GM15510 (cell line): ENCODE data around the gene RNF213.

Experiments used
- POLR2A ChIP-seq: IDR thresholded peaks from 3 replicates; pipeline ENCODE4 v1.6.1; 2011; ENCODE audit warnings: borderline replicate concordance; ENCODE audit not compliant: insufficient read length; ENCODE audit errors: extremely low read depth

The RNF213 gene

GRCh38 chr17:80432961-80433550 is 172.4 kb downstream of the RNF213 start:
- no peak for TF ChIP-seq POLR2A

GRCh38 chr17:80433916-80434666 is 173.4 kb downstream of the RNF213 start:
- no peak for TF ChIP-seq POLR2A

- TF ChIP-seq POLR2A = no peak
Measured at GRCh38 chr17:80437532-80437931, 176.9 kb downstream of the RNF213 start.

GRCh38 chr17:80438806-80439205 is 178.2 kb downstream of the RNF213 start:
- TF ChIP-seq POLR2A = no peak

GRCh38 chr17:80439499-80439898 is 178.8 kb downstream of the RNF213 start:
- TF ChIP-seq POLR2A = no peak

GRCh38 chr17:80441133-80441578 is 180.5 kb downstream of the RNF213 start:
- TF ChIP-seq POLR2A = no peak

- no peak for TF ChIP-seq POLR2A
Measured at GRCh38 chr17:80441598-80442322, 181.1 kb downstream of the RNF213 start.

- no peak for TF ChIP-seq POLR2A
Measured at GRCh38 chr17:80442323-80442659, 181.6 kb downstream of the RNF213 start.

GRCh38 chr17:80442764-80443163 is 182.1 kb downstream of the RNF213 start:
- no peak for TF ChIP-seq POLR2A

- TF ChIP-seq POLR2A = no peak
Measured at GRCh38 chr17:80443498-80443897, 182.8 kb downstream of the RNF213 start.

GRCh38 chr17:80443916-80444643 is 183.4 kb downstream of the RNF213 start:
- TF ChIP-seq POLR2A = no peak

GRCh38 chr17:80444644-80444979 is 184.0 kb downstream of the RNF213 start:
- TF ChIP-seq POLR2A = no peak

GRCh38 chr17:80445007-80445725 is 184.5 kb downstream of the RNF213 start:
- TF ChIP-seq POLR2A = no peak

GRCh38 chr17:80445726-80446110 is 185.1 kb downstream of the RNF213 start:
- TF ChIP-seq POLR2A = no peak

- TF ChIP-seq POLR2A = no peak
Measured at GRCh38 chr17:80446645-80447405, 186.2 kb downstream of the RNF213 start.

GRCh38 chr17:80447790-80448189 is 187.1 kb downstream of the RNF213 start:
- TF ChIP-seq POLR2A = no peak
